H54 (cell line): Measurements from ENCODE around the gene PHKG1.
"Not testable (repeated sequence)": the region's sequence is repeated elsewhere in the genome, so short reads cannot be mapped to it uniquely, and the experiment has no call there.

Experiments used
- DNase-seq: peaks from one replicate; pipeline ENCODE4 v3.0.0; 2011; ENCODE audit warnings: low spot score, mixed read lengths; ENCODE audit not compliant: insufficient read length
- FAIRE-seq: peaks from 3 replicates; lab custom pipeline; 2011; peaks lifted over from hg19 to GRCh38; lab: Jason Lieb, UNC
- POLR2A ChIP-seq: IDR thresholded peaks from 2 replicates; pipeline ENCODE4 v1.6.1; 2011; ENCODE audit warnings: low read depth, mild to moderate bottlenecking, low read length

Gene PHKG1

DNA sequence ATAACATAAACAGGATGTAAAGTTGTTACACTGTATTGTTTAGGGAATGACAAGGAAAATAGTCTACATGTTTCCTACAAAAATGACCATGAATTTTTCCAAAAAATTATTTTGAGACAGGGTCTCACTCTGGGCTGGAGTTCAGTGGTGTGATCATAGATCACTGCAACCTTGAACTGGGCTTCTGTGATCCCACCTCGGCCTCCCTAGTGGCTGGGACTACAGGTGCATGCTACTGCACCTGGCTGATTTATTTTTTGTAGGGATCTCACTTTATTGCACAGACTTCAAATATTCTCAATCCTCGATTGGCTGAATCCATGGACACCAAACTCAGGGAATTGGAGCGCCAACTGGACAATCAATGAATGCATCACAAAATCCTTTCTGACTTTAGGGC lies 6.9 kb upstream of the PHKG1 start:
- no peak for TF ChIP-seq POLR2A
- DNase-seq: no peak
- no peak for FAIRE-seq

DNA sequence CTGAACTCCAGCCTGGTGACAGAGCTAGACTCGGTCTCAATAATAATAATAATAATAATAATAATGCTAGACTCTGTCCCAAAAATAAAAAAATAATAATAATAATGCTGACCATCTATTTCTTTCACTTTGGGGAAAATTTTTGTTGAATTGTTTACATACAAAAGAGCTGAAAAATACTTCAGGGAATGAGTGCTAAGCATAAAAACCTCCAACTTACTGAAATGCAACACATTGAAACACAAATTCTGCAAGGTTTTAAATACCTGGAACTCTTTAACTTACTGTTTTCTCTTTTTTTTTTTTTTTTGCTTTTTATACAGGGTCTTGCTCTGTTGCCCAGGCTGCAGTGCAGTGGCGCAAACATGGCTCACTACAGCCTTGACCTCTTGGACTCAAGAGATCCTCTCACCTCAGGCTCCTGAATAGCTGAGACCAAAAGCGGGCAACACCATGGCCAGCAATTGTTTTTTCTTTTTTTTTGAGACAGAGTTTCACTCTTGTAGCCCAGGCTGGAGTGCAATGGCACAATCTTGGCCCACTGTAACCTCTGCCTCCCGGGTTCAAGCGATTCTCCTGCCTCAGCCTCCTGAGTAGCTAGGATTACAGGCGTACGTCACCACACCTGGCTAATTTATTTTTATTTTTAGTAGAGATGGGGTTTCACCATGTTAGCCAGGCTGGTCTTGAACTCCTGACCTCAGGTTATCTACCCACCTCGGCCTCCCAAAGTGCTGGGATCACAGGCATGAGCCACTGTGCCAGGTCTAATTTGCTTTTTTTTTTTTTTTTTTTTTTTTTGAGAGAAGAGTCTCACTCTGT lies 5.6 kb upstream of the PHKG1 start:
- FAIRE-seq, DNase-seq: not testable (repeated sequence)

DNA sequence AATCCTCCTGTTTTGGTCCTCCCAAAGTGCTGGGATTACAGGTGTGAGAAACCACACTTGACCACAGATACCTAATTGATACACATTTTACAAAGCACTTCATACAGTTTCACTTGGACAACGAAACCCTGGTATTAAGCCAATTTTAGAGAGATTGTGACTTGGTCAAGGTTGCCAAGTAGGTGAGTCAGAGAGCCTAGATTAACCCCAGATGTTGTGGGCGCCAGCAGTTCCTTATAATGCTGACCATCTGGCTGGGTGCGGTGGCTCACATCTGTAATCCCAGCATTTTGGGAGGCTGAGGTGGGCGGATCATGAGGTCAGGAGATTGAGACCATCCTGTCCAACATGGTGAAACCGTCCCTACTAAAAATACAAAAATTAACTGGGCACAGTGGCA lies 4.9 kb upstream of the PHKG1 start:
- FAIRE-seq (no peak), DNase-seq (peak; percentile 71)
- TF ChIP-seq POLR2A: no peak

DNA sequence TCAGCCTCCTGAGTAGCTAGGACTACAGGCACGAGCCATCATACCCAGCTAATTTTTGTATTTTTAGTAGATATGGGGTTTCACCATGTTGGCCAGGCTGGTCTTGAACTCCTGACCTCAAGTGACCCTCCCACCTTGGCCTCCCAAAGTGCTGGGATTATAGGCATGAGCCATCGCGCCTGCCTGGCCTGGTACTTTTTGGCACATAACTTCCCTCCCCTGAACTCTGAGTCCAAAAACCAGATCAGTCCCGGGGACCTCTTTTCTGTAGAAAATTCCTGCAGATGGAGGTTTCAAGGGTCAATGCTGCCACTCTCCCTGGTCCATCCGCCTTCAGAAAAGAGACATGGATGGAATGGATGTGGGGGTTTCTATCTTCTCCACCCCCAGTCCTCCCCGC lies 364 bp downstream of the PHKG1 start:
- not testable (repeated sequence) for DNase-seq, FAIRE-seq

DNA sequence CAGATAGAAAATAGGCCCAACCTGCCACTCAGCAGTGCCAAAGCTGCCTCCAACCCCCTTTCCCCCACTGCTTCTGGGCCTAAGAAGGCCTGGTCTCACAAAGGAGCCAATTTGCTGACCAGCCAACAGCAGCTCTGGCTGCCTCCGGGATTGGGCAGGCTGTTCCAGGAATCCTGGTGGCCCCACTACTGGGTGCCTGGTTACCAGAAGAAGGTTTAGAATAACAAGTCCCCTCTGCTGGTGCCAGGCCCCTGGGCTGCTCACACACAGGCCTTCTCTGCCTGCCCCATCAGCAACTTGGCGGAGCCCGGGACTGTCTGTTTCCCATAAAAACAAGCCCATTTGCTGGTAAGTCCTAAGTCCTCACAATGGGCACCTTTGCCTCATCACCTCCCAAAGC lies 1.2 kb downstream of the PHKG1 start:
- TF ChIP-seq POLR2A: no peak
- FAIRE-seq: no peak
- DNase-seq: no peak

DNA sequence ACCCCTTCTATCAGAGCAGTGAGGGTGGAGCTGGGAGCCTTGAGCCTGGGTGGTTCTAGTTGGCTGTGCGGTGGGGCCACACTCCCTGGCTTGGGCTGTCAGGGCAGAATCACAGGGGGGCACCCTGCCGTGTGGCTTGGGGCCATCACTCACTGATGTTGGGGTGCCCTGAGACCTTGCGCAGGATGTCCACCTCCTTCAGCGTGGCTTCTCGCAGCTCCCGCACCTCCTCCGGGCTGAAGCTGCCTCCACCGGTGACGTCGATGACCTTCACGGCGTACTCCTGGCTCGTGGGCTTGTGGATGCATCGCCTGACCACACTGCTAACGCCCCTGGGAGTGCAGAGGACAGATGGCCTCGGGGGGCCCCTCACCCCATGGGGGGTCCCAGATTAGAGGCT lies 5.3 kb downstream of the PHKG1 start:
- TF ChIP-seq POLR2A: no peak
- DNase-seq: no peak
- FAIRE-seq: no peak

DNA sequence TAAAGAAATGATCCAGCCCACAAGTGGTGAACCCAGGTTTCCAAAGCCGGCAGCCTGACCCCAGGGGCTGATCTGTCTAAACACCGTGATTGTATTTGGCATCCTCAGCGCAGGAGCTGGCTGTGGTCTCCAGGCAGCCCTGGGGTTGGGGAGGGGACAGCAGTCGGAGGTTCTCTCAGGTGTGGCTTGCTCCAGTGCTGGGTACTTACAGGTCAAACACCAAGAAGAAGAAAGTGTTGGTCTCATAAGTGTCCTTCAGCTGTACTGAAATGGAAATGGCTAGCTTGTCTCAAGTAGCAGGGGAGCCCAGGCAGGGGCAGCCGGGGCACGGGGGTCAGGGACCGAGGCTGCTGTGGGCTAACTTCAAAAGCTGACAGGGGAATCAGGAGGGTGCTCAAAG lies 6.0 kb downstream of the PHKG1 start:
- no peak for FAIRE-seq
- no peak for DNase-seq
- TF ChIP-seq POLR2A: no peak

DNA sequence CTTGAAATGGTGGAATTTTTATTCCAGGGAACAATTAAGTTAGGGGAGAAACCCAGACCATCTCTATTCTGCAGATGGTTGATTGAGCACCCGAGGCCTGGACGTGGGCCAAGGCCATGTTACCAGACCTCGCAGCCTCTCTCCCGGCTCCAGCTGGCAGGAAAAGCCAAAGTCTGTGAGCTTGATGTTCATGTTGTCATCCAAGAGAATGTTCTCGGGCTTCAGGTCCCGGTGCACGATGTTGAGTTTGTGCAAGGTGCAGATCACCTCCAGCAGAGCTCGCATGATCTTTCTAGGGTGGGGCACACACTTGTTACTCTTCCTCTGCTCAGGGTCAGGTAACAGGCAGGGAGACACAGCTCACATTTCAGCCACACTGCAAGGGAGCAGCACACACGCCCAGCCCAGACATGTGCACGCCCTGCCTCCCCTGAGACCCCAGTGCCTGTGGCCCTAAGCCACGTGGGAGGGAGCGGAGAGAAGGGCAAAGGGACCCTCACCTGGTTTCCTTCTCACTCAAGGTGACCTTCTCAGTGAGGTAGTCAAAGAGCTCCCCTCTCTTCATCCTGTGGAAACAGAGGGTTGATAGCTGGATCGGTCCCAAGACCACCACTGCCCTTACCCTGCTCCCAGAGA lies 9.5 kb downstream of the PHKG1 start:
- FAIRE-seq (no peak), DNase-seq (no peak)
- no peak for TF ChIP-seq POLR2A

DNA sequence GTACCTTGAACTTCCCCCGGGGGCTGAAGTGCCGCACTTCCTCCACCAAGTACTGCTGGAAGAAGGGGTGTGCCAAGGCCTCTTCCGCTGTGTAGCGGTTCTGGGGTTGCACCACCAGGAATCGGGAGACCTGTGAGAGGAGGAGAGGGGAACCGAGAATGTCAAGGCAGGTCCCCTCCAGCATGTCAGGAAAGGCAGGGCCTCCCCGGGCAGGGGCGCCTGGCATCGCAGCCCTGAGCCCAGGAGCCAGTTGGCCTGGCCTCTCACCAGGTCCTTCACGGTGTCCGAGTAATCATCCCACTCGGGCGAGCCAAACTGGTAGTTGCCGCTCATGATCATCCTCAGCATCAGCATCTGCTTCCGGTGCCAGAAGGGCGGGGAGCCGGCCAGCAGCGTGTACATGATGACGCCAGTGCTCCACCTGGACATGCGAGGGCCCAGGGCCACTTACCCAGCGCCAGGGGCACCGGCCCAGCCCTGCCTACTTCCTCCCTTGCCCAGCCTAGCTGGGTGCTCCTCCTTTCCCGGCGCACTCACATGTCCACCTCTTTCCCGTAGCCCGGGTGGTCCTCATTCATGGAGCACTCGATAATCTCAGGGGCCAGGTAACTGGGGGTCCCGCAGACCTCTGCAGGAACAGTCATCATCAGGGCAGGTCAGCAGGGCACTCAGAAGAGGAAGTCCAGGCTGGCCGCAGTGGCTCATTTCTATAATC lies 11.0 kb downstream of the PHKG1 start:
- no peak for DNase-seq
- FAIRE-seq: no peak
- TF ChIP-seq POLR2A: no peak

DNA sequence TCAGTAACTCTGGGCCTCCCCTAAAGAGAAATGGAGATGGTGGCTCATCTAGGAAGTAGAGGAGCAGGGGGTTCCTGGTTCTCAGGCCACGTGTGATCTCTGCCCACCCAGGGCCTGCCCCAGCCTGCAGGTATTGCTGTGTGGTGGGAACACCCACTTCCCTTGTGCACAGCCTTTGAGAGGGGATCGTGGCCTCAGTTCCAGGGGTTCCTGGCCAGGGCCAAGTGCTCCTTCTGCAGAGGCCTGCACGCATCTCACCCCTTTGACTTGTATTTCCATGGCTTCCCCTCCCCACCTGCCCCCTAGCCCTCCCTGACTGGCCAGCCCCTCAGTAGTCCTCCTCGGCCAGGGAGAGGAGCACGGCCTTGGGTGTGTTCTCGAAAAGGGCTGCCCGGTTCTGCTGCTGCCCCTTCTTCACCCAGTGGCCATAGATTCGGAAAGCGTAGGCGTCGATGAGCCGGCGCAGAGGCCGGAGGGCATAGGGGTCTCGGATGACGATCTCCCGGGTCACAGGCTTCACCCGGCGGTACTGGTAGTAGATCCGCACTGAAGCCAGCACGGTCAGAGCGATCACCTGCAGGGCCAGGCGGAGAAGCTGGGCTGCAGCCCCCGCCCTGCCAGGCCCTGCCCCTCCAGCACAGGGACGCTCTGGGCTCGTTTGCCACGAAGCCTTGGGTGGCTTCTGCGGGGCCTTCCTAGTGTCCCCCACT lies 11.9 kb downstream of the PHKG1 start:
- not testable (repeated sequence) for DNase-seq, FAIRE-seq

DNA sequence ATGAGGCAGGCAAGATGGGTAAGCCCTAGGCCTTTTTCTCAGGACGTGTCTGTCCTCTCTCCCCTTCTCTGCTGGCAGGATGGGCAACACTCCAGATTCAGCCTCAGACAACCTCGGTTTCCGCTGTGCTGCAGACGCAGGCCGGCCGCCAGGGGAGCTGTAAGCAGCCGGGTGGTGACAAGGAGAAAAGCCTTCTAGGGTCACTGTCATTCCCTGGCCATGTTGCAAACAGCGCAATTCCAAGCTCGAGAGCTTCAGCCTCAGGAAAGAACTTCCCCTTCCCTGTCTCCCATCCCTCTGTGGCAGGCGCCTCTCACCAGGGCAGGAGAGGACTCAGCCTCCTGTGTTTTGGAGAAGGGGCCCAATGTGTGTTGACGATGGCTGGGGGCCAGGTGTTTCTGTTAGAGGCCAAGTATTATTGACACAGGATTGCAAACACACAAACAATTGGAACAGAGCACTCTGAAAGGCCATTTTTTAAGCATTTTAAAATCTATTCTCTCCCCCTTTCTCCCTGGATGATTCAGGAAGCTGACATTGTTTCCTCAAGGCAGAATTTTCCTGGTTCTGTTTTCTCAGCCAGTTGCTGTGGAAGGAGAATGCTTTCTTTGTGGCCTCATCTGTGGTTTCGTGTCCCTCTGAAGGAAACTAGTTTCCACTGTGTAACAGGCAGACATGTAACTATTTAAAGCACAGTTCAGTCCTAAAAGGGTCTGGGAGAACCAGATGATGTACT lies 13.1 kb downstream of the PHKG1 start:
- DNase-seq (no peak), FAIRE-seq (no peak)
- TF ChIP-seq POLR2A: no peak

DNA sequence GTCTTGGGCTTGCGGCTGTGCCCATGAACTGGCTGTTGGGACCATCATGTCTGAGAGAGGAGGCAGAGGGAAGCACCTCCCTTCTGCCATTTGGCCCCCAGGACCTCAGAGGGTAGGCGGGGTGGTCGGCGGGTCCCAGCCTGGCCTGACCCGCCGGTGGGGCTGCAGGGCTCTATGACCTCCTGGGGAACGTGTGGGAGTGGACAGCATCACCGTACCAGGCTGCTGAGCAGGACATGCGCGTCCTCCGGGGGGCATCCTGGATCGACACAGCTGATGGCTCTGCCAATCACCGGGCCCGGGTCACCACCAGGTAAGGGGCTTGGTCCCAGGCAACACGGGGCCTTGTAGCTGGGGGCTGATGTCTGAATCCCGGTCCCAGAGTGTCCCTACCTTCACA lies 14.6 kb downstream of the PHKG1 start:
- FAIRE-seq (no peak), DNase-seq (no peak)
- no peak for TF ChIP-seq POLR2A

DNA sequence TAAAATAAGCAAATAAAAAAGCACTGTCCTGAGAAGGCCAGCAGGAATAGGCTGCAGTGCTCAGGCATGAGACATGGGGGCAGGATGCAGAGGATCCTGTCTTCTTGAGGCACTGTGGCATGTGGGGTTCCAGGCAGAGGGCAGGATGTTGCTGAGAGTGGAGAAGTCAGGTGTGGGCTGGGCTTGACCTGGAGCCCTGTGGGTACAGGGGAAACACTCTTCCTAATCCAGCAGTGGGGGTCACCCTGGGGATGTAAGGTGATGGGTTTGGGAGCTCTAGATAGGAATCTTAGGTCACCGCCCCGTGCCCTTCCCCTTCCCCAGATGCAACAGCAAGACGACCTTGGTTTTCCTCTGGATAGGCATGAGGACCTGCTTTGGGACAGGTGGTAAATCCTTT lies 15.1 kb downstream of the PHKG1 start:
- TF ChIP-seq POLR2A: no peak
- DNase-seq: no peak
- FAIRE-seq: no peak
